T-helper 2 cell treated with Interferon-gamma antibody and Interleukin-4, amounts not matched to agents 100 ng/mL and 5 ng/mL, for 36 hours (primary cell): ENCODE results near the gene KIF5C. TPM values are rescaled to one million over a fixed set of nuclear protein-coding genes. Genes with fewer than 3 reads are reported as not detected.

ENCODE experiments used
- intact Hi-C: fragments of 100-400 bp; cut with micrococcal nuclease; formaldehyde crosslinking; loops from one replicate; pipeline ENCODE4 v1.15.1; 2023
- total RNA-seq: library from RNA; stranded (reverse); gene quantifications from 2 replicates; pipeline ENCODE4 v1.2.3, GENCODE V29; 2022

KIF5C gene
- total RNA-seq, 1 donor from 2014 or later = 12.5 TPM

DNA sequence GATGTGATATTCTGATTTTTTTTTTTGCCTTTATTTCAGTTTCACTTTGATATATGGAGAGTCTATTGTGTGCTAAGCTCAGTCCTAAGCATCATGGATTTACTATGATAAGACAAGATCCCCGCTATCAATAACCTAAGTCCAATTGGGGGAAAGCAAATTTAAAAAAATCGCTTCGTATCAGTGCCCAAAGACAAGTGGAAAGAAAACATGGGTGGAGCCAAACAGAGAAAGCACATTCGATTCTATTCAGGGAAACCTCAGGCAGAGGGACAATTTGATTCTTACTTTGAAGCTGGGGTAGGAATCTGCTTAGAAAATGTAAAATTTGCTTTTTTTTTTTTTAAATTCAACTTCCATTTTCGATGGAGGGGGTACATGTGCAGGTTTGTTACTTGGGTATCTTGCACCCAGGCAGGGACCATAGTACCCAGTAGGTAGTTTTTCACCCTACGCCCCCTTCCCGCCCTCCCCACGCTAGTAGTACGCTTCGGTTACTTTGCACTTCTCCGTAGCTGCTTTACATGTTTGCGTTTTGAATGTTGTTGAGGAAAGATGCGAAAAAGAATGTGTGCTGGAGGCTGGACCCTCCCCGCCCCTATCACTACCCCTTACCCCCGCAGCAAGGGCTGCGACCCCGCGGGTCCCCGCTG lies 12.4 kb downstream of the KIF5C start:
- intact Hi-C loops = loop anchor here (1.0 kb wide), 1 partner anchor 9 kb away; no protein-coding TSS in a partner anchor

GRCh38 chr2:148888003-148888501 lies 13.0 kb downstream of the KIF5C start:
- intact Hi-C loops = no loop called here

- intact Hi-C loops = no loop called here
Measured at GRCh38 chr2:148888986-148889385, 14.0 kb downstream of the KIF5C start.

- intact Hi-C loops = loop anchor here (5.0 kb wide), 1 partner anchor 33 kb away; no protein-coding TSS in a partner anchor
Measured at GRCh38 chr2:148893906-148894305, 18.9 kb downstream of the KIF5C start.

DNA sequence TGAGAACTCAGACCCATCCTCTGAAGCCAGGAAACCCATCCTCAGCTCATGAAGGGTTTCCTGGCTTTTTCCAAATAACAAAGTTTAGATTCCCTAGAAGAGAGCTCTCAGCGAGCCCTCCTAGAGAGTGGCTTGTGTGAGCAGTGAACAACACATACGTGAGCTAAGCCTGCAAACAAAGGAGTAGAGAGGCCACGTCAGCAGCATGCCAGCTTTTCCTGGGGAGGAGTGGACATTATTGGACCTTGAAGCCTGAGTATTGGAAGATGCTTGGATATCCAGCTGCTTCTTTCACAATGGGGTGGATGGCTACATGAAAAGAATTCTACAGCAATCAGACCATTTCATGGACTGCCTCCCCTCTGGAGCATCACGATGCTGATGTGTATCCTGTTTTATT lies 21.1 kb downstream of the KIF5C start:
- intact Hi-C loops = no loop called here

DNA sequence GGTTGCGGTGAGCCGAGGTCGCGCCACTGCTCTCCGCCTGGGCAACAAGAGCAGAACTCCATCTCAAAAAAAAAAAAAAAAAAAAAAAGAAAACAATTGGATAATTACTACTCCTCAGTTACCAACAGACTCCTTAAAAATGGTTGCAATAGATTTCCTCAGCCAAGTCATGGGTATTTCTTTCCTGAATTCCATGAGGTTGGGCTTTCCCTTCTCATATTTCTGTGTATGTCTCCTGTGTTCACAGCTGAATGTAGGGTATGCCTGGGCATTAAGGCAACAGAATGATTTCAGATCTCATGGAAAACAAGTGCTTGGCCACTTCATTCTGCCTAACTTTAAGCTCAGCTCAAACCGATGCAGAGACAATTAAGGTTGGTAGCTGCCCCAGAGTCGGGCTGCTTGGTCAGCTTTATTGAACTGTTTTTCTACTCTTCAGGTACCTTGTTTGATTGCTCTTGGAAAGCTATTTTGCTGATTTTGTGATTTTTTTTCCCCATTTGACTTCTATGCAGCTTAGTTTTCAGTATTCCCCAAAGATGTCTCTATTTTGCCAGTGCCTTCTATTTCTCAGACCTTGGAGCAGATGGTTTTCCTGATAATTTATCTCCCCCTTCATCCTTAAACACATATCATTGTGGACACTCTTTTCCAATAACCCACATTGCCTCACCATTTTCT lies 24.8 kb downstream of the KIF5C start:
- intact Hi-C loops = no loop called here

DNA sequence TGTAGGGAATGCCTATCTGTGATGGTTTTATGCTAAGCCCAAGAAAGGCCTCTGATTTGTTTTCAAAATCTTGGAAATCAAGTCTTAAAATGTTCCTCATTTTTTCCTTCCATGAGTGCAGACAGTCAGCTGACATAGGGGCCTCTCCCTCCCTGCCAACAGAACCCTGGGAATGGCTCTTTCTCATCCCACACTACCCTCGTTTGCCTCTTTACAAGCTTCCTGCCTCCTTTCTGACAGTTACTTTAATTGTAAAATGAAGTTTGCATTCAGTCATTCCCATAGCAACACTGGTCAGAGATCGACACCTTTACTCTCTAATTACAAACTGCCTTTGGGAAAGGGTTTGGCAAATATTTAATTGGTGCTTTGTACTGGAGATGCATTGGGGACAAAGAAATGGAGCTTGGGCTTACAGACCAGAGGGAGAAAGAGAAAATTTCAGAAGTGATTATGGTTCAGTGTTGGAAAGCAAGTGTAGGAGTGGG lies 25.4 kb downstream of the KIF5C start:
- intact Hi-C loops = no loop called here

GRCh38 chr2:148901142-148901541 lies 26.1 kb downstream of the KIF5C start:
- intact Hi-C loops = no loop called here

- intact Hi-C loops = no loop called here
Measured at GRCh38 chr2:148902798-148903197, 27.8 kb downstream of the KIF5C start.

- intact Hi-C loops = no loop called here
Measured at GRCh38 chr2:148903294-148903693, 28.3 kb downstream of the KIF5C start.

DNA sequence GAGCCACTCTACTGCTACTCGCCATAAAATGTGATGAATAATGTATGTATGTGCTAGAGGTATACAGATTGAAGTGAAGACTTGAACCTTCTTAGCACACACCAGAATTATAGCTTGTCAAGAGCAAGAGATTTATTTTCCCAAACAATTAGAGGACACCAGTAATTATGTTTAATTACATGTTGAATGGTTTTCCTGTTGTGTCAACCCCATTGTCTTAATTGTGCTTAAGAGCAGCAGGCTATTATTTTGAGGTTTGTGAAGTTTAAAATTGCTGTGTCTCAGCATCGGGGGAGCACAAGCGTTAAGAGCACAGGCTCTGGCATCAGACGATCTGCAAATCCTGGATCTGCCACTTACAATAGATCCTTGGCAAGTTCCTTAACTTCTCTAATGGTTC lies 29.0 kb downstream of the KIF5C start:
- intact Hi-C loops = no loop called here

- intact Hi-C loops = no loop called here
Measured at GRCh38 chr2:148906124-148906523, 31.1 kb downstream of the KIF5C start.

DNA sequence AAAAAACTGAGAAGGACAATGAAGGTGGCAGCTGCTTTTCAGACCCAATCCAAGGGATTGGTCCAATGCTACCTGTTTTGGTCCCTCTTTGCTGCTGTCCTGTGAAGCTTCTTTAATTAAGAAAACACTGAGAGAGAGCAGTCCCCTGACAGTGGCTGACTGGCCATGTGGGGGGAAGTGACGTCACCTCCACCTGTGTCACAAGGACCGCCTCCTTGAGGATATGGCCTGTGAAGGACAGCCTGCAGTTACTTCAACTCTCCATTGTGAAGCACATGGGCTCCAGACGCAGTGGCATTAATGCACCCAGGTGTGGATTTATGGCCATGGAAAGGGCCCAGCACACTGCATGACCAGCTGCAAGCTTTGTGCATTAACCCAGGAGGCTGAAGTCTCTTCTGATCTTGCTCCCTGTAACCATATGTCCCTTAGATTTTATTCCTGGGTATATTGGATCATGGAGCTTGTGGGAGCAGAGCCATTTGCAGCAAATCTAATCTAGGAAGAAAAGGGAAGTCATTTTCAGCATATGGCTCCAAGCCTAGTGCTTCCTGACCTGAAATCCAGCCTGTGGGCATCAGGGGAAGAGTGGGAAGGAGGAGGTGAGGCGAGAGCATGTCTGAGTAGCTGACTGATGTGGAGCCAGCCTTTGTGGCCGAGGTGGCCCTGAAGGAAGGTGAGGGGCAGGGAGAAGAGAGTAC lies 32.2 kb downstream of the KIF5C start:
- intact Hi-C loops = no loop called here

DNA sequence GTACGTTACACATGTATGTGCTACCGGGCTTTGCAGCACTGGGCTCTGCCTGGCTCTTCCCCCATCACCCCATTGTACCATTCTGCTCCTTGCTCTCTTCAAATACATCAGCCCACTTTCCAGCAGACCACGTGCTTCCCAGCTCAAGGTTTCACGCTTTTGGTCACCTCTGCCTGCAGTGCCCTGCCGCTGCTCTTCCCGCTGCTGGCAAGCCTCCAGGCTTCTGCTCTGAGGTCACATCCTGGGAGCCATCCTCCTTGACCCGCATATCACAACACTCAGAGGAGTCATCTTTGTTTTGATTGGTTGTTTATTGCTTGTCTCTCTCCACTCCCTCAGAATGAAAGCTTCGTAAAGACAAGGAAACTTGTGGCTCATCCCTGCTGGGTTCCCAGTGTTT lies 34.1 kb downstream of the KIF5C start:
- intact Hi-C loops = no loop called here

DNA sequence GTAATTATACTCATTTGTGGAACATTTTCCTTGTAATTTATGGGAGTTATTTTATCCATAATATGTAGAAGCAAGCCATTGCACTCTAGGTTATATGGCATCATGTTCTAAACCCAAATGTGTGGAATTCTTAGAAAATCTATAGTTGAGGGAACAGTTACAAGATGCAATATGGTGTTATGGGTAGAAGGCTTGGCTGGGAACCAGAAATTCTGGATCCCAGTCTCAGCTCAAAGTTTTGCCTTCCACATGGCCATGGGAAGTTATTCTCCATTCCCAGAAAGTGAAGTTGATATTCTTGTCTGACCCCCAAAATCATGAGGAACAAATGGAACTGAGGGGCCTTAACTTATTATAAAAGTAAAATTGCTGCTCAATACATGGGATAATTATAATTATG lies 38.0 kb downstream of the KIF5C start:
- intact Hi-C loops = no loop called here

DNA sequence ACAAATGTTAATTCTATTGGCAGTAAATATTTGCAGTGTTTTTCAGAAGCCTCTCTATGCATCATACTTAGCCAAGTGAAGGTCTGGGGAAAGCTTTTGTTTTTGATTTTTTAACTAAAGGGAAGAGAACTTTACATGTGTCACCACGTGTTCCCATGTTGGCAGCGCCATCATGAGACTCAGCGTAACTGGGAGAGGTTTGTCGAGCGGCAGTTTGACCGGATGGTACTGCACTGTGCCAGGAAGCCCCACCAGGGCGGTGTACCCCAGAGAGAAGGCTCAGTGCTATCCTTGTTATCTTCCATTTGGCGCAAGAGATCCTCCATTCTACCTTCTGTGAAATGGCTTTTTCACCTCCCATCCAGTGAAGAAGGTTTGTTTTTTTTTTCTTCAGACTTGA lies 38.5 kb downstream of the KIF5C start:
- intact Hi-C loops = no loop called here

- intact Hi-C loops = no loop called here
Measured at GRCh38 chr2:148914463-148914862, 39.4 kb downstream of the KIF5C start.

DNA sequence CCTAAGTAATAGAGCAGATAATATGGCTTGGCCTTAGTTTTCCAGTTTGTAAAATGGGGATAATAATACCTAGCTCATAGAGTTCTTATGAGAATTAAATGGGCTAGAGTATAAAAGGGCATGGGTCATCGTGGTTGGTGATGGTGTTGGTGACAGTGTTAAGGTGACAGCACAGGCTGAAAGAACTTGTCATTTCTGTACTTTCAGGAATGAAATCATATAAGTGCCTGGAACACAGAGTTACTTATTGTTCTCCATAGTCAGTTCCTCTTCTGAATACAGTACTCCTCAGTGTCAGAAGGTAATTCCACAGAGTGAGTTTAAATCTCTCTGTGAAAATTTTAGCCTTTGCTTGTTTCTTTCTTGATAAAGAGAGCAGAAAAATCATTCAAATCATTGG lies 42.4 kb downstream of the KIF5C start:
- intact Hi-C loops = no loop called here

DNA sequence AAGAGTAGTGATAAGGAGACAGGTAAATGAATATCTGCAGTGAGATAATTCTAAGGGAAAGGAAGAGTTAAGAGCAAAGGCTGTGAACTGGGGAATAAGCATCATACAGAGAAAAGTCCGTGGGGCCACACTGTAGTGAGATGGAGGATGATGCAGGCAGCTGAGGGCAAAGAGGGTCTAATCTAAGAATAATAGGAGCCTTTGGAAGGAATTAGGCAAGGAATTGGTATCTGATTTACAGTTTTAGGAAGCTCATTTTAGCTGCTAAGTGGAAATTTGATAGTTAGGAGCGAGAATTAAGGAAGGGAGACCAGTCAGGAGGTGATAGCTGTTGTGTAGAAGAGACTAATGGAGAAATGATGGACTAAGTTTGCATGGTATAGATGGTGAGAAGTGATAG lies 43.5 kb downstream of the KIF5C start:
- intact Hi-C loops = no loop called here

DNA sequence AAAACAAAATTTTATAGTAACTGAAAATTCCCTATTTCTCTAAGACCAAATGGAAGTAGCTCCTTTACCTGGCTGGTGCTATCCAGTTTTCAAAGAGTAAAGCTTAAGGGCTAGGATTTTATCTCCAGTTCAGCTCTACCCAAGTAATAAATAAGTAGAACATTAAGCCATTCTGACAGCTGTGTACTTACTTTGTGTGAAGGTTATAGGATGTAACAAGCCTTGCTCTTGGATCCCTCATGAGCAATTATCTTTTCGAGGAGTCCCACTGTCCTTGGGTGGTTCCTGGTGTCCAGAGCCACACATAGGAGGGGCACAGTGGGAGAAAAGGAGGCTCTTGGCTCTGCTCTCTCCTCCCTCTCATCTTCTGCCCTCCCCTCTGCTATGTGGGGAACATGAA lies 45.5 kb downstream of the KIF5C start:
- intact Hi-C loops = no loop called here

DNA sequence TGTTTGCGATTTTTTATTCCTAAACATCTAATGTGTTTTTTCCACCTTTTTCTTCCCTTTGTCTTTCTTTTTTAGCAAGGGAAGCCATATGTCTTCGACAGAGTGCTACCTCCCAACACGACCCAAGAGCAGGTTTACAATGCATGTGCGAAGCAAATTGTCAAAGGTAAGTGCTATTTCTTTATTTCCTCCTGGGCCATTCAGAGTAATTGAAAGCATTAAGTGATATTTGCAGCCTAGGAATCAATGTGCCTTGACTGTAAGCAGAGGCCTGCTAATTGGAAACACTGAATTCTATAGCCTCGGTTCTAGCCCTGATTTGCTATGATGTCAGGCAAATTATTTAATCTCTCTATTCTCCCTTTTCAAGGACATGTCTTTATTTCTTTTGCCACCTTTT lies 47.0 kb downstream of the KIF5C start:
- intact Hi-C loops = no loop called here

DNA sequence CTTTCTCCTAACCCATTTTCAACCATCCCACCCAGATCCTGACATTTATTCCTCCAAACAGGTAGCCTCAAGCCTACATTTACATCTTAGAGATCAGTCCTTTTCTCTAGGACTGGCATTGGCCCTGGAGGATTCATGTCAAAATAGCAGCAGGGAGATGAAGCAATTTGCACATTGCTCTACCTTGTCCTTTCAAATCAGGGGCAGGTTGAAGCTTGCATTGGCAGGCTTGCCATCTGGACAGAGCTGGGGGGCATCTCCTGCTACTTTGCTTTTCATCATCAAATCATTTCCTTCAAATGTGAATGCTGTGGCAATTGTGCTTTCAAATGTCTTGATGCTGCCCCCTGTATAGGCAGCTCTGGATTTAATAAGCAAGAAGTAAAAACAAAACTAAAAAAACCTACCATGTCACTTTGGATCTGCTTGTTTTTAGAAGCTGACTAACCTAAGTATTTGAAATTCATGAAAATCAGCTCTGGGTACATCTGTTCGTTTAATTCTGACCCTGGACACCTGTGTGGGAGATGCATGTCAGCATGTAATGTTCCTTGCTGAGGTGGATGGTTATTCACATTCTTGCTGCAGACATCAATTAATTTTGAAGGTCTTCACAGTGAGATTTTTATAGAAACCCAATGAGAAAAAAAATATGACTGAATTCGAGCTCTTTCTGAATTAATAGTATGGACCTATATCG lies 47.9 kb downstream of the KIF5C start:
- intact Hi-C loops = no loop called here
